ENCODE results near the gene RAB18.
"Not testable (repeated sequence)": the region's sequence is repeated elsewhere in the genome, so short reads cannot be mapped to it uniquely, and the experiment has no call there.

The RAB18 gene

GRCh38 chr10:27504808-27505460, 830 bp downstream of the RAB18 start:
- DNase-seq (ENCODE audit: low read depth in 2 of 2): no peak

- DNase-seq (ENCODE audit: low read depth in 2 of 2): not testable (repeated sequence)
Measured at GRCh38 chr10:27505537-27505936, 1.4 kb downstream of the RAB18 start.

- DNase-seq (ENCODE audit: low read depth in 2 of 2): no peak
Measured at GRCh38 chr10:27506280-27506679, 2.2 kb downstream of the RAB18 start.

- no peak for DNase-seq (ENCODE audit: low read depth in 2 of 2)
Measured at GRCh38 chr10:27512548-27512947, 8.4 kb downstream of the RAB18 start.

GRCh38 chr10:27513451-27514191, 9.5 kb downstream of the RAB18 start:
- DNase-seq (ENCODE audit: low read depth in 2 of 2): no peak

GRCh38 chr10:27514243-27514642, 10.1 kb downstream of the RAB18 start:
- no peak for DNase-seq (ENCODE audit: low read depth in 2 of 2)

DNA sequence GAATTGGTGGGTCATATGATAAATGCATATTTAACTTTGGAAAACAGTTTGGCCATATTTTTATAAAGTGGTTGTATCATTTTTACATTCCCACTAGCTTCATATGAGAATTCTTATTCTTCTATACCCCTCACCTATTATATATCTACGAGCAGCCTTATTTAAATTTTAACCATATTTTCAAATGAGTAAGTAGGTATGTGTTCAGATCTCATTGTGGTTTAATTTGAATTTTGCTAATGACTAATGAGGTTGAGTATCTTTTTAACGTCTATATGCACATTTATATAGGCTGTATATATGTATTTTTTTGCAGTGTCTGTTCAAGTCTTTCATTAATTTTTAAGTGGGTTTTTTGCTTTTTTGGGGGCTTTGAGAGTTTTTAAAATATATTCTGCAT, 14.2 kb downstream of the RAB18 start:
- DNase-seq (ENCODE audit: low read depth in 2 of 2): no peak

DNA sequence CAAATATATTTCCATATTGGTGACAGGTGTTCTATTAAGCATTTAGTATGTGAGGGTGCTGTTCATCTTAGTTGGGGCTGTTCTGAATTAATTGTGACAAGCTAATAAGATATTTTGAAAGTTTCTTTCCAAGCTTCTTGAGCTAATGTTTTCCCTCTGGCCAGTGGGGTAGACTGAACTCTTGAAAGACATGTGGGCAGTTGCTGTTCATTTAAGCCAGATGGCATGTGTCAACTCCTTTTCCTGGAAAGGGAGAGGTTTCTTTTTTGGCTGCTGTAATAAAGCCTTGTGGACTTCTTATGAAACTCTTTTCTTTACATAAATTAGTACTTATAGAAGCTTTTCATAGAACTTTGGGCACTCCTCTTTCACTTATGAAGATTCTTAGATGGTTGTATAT, 21.7 kb downstream of the RAB18 start:
- no peak for DNase-seq (ENCODE audit: low read depth in 2 of 2)

DNA sequence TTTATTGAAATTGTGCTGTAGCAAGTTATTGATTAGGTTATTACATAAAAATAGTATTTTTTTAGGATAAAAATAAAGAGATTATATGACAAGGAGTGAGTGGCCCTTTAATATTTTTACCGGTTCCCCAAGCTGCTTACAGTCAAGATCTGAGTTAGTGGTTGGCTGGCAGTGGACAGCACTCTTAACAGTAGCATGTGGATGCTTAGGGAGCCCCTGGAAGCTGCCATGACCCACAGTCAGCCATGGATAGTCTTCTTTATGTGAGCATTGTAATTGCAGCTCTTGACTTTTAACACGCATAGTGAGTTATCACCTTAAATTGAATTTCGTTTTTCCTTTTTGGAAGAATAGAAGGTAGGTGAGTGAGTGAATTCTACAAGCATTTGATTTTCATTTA, 22.1 kb downstream of the RAB18 start:
- no peak for DNase-seq (ENCODE audit: low read depth in 2 of 2)

- DNase-seq (ENCODE audit: low read depth in 2 of 2): no peak
Measured at GRCh38 chr10:27527666-27528295, 23.7 kb downstream of the RAB18 start.

- DNase-seq (ENCODE audit: low read depth in 2 of 2): no peak
Measured at GRCh38 chr10:27529010-27529783, 25.1 kb downstream of the RAB18 start.

DNA sequence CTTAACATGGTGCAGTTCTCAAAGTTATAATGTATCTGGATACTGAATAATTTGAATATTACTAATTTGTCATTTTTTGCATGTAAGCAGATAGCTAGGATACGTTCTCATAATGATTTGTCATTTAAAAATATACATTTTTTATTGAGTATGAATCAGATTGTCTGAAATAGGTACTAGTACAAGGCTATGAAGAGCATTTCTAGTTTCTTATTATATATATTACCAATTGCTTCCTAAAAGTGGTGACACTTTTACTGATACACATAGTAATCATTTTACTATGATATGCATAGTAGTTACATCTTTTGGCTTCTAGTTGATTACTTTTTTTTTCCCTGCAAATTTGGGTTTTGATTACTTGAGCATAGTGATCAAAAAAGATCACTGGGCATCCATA, 26.4 kb downstream of the RAB18 start:
- no peak for DNase-seq (ENCODE audit: low read depth in 2 of 2)

- DNase-seq (ENCODE audit: low read depth in 2 of 2): no peak
Measured at GRCh38 chr10:27531336-27531847, 27.3 kb downstream of the RAB18 start.

DNA sequence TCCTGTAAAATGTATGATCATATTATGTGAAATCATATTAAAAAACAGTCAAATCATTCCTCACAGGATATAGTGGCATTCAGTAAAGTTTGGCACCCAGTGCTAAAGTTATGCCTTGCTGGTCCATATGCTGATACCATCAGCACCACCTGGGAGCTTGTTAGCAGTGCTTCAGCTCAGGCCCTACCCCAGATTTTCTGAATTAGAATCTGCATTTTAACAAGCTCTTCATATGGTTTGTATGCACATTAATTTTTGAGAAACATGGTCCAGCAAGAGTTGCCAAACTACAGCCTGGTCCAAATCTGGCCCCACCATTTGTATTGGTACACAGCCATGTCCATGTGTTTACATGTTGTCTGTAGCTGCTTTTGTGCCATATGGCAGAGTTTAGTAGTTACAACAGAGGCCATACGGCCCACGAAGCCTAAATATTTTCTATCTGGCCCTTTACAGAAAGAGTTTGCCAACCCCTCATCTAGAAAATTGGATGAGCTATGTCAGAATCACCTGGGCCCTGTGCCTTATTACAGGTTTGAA, 30.1 kb downstream of the RAB18 start:
- no peak for DNase-seq (ENCODE audit: low read depth in 2 of 2)

DNA sequence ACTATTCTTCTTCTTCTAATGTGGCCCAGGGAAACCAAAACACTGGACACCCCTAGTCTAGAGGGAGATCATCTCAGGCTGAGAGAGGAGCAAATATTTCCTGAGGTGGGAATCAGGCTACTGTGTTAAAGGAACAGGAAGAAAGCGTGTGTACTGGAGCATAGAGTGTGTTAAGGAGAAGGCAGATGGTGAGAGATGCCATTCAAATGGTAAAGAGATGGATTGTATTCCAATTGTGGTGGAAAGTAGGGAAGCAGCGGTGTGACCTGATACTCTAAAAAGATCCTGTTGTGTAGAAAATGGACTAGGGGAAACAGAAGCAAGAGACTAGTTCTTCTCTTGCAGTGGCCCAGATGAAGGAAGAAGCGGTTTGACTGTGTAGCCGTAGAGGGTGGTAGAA, 31.2 kb downstream of the RAB18 start:
- no peak for DNase-seq (ENCODE audit: low read depth in 2 of 2)

GRCh38 chr10:27536437-27536836, 32.3 kb downstream of the RAB18 start:
- no peak for DNase-seq (ENCODE audit: low read depth in 2 of 2)

DNA sequence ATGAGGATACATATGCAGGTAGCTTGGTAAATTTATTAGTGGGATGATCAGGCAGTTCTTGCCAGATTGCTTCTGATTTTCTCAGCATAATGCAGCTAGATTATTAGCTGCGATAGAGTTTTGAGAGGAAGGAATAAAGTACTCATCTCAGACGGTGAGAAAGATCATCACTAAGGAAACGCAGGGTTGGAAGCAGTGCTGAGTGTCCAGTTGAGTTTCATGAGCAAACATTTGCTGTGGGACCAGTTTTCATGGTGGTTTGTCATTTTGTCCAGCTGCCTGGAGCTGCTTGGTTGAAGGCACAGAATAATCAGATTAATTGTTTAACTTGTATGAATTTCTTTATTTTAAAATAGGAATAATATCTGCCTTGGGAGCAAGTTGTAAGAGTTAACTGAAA, 33.1 kb downstream of the RAB18 start:
- no peak for DNase-seq (ENCODE audit: low read depth in 2 of 2)

DNA sequence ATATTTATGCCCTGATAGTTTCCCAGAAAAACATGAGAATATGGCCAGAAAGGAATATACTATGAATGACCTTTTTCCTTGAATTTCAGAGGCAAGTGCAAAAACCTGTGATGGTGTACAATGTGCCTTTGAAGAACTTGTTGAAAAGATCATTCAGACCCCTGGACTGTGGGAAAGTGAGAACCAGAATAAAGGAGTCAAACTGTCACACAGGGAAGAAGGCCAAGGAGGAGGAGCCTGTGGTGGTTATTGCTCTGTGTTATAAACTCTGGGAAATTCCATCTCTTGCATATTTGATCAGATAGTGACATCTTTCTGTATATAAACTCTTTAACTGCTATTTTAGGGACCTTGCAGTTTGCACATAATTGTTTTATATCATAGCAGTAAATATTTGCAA, 33.7 kb downstream of the RAB18 start:
- DNase-seq (ENCODE audit: low read depth in 2 of 2): no peak

- no peak for DNase-seq (ENCODE audit: low read depth in 2 of 2)
Measured at GRCh38 chr10:27540672-27541071, 36.6 kb downstream of the RAB18 start.

GRCh38 chr10:27541796-27542729, 38.0 kb downstream of the RAB18 start:
- DNase-seq (ENCODE audit: low read depth in 2 of 2): no peak

DNA sequence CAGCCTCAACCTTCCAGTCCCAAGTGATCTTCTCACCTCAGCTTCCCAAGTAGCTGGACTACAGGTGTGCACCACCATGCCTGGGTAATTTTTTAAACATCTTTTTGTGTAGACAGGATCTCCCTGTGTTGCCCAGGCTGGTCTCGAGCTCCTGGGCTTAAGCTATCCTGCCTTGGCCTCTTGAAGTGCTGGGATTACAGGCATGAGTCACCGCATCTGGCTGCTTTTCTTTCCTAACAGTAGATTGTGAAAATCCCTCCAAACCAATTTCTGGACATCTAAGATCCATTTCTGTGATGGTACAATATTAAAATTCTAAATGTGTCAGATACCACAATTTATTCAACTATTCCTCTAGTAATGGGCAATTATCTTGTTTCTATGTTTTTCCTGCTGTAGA, 38.7 kb downstream of the RAB18 start:
- DNase-seq (ENCODE audit: low read depth in 2 of 2): no peak
